Activated T-cell treated with anti-CD3 and anti-CD28 coated beads, Interleukin-2, amount 50 U/mL, for 4 hours (primary cell): Measurements from ENCODE around the gene LGMN. TPM values are rescaled to one million over a fixed set of nuclear protein-coding genes. Genes with fewer than 3 reads are reported as not detected.

ENCODE experiments used
- ATAC-seq, 2 donors: fragments of 200-7000 bp; cut with Tn5 transposase; one replicate each; pipeline ENCODE4 v1.10.0; 2021
- DNase-seq: peaks from one replicate; pipeline ENCODE4 v3.0.0-alpha.2; 2020
- H3K27me3 Mint-ChIP-seq: one replicate; pipeline ENCODE4 v1.8.0; 2021; ENCODE audit warnings: low read depth, mixed read lengths
- H3K36me3 Mint-ChIP-seq: one replicate; pipeline ENCODE4 v1.8.0; 2022; ENCODE audit warnings: mixed read lengths; ENCODE audit not compliant: insufficient read depth
- H3K4me1 Mint-ChIP-seq: one replicate; pipeline ENCODE4 v1.8.0; 2021; ENCODE audit warnings: low read depth, mixed read lengths
- H3K4me3 Mint-ChIP-seq: one replicate; pipeline ENCODE4 v1.8.0; 2021; ENCODE audit warnings: mild to moderate bottlenecking, moderate library complexity, mixed read lengths
- H3K9me3 Mint-ChIP-seq: one replicate; pipeline ENCODE4 v1.8.0; 2021; ENCODE audit warnings: mixed read lengths
- total RNA-seq, 3 donors: library from RNA; stranded (reverse); gene quantifications; one replicate each; pipeline ENCODE4 v1.2.1, GENCODE V29; 2021

The LGMN gene
- total RNA-seq, 3 donors from 2014 or later = 2.9 to 4.8 (median 3.3) TPM

DNA sequence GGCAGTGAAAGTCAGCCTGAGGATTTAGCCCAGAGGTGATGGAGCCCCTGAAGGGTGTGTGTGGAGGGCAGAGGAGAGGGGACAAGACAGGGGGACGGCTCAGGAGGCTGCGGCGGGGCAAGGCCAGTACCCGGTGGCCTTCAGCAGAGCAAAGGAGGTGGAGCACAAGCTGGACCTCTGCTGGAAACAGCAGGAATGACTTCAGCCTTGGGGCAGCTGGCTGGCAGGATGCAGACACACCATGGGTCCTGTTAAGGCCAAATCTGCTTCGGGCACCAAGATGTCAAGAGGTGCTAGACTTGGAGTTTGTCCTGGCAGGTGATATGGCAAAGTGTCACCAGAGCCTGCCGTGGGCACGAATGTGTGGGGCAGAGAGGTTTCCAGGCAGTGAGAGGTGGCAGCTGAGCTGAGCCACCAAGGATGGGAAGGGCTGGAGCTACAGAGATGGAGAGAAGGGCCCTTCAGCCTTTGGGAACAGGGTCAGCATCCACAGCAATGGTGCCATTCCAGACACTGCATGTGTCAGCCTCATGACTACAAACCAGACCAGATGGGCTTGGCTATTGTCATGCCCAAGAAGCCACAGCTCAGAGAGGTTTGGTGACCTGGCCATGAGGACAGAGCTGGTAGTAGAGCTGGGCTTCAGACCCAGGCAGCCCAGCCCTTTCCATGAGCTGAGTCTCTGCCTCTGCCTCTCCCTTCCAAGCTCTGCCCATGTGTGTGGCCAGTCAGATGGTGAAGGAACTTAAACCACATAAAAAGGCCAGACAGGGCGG is 91.9 kb downstream of the LGMN start:
- Mint-ChIP-seq H3K4me1 (peaks cover 85% of the 10 kb centered on the region), H3K4me3 (peak overlapping the region; percentile 63), H3K27me3 (no peaks in the 10 kb centered on the region), H3K36me3 (peaks cover 42% of the 10 kb centered on the region), H3K9me3 (no peaks in the 10 kb centered on the region)
- DNase-seq (no peak), ATAC-seq (no peak)

- ATAC-seq = no peak
- H3K9me3 Mint-ChIP-seq = no peaks in the 10 kb centered on the region
- DNase-seq = no peak
Measured at GRCh38 chr14:92655419-92656201, 92.8 kb downstream of the LGMN start.

GRCh38 chr14:92654239-92654901 is 94.1 kb downstream of the LGMN start:
- Mint-ChIP-seq H3K27me3 (no peaks in the 10 kb centered on the region), H3K4me3 (peak overlapping the region; percentile 88), H3K36me3 (peaks cover 25% of the 10 kb centered on the region), H3K9me3 (no peaks in the 10 kb centered on the region), H3K4me1 (peaks cover 88% of the 10 kb centered on the region)
- DNase-seq (no peak), ATAC-seq (no peak)

More at GRCh38 chr14:92655419-92656201, 92.8 kb downstream of the LGMN start:
- H3K4me1 Mint-ChIP-seq = peaks cover 88% of the 10 kb centered on the region
- H3K4me3 Mint-ChIP-seq = peak overlapping the region; percentile 63
- peaks cover 36% of the 10 kb centered on the region for H3K36me3 Mint-ChIP-seq
- no peaks in the 10 kb centered on the region for H3K27me3 Mint-ChIP-seq

Other genes with a start within 250 kb of the LGMN start
- 10 to 100 TPM; 14.2 to 24.3 (median 18.5) TPM for gene RIN3, start 234.8 kb downstream of the LGMN start, total RNA-seq
- gene GOLGA5, start 45.7 kb upstream of the LGMN start, total RNA-seq = 10 to 100 TPM; 12.8 to 16.5 (median 16.4) TPM
- gene CHGA, start 174.5 kb upstream of the LGMN start, total RNA-seq = under 1 TPM in 1 of 3 donors, not detected in 2; 0.18 TPM